HG03095 (cell line): ENCODE measurements around the gene GPR55.

Experiments
- ATAC-seq: cut with Tn5 transposase; IDR thresholded peaks from one replicate; pipeline ENCODE4 v1.9.1; 2021; ENCODE audit warnings: moderate library complexity; ENCODE audit not compliant: unreplicated experiment

GPR55 gene

DNA sequence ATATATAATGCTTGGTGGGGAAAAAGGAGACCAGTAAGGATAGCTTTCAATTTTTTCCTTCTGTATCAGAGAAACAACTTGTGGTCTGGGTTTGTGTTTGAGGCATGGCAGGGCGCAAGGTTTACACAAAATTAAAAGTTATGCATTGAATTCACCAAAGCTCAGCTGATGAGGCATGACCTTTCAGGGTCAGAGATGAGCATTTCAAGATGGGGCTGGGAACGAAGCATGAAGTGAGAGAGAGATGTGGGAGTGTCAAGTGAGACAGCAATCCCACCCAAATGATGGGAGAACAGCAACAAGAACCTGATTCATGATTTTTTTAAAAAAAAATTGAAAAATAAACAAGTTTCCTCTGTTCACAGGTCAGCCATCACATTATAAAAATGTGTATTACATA is 4.9 kb downstream of the GPR55 start:
- ATAC-seq = no peak

DNA sequence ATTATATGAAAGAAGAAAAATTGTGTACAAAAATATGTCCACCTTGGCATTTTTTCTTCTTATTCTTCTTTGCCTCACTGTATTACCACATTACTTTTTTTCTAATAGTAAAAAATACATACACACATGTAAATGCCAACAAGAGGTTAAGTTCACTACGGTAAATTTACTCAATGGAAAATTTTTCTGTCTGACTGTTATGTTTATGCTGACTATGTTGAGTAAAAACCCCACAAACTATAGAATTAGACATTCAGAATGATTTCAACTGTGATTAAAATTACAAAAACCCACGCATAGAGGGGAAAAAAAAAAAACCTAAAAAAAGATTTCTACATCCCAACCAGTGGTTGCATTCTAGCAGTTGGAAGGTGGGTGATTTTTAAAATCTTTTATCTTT is 5.4 kb downstream of the GPR55 start:
- no peak for ATAC-seq

DNA sequence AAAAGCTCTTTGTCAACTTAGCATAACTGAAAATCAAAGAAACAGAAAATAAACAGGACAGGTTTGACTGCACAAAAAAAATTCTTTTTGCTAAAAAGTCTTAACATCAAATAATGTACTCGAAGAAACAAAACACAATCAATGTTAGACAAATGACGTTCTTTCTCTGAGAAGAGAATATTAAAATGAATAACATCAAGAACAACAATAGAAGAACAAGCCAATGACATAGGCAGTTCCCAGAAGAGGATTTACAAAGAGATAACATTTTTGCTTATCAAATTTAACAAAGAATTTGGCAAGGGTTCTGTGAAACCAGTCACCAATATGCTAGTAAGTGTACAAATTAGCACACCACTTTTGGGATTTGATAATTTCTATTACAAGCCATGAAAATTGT is 5.8 kb downstream of the GPR55 start:
- ATAC-seq = no peak

DNA sequence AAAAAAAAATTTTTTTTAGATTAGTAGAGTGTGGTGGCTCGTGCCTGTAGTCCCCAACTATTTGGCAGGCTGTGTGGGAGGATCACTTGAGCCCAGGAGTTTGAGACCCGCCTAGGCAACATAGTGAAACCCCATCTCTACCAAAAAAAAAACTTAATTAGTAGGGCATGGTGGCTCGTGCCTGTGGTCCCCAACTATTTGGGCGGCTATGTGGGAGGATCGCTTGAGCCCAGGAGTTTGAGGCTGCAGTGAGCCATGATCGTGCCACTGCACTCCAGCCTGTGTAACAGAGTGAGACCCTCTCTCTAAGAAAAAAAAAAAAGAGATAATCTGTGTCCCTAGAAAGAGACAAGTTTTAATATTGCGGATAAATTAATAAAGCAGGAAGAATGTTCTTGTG is 8.8 kb downstream of the GPR55 start:
- no peak for ATAC-seq

DNA sequence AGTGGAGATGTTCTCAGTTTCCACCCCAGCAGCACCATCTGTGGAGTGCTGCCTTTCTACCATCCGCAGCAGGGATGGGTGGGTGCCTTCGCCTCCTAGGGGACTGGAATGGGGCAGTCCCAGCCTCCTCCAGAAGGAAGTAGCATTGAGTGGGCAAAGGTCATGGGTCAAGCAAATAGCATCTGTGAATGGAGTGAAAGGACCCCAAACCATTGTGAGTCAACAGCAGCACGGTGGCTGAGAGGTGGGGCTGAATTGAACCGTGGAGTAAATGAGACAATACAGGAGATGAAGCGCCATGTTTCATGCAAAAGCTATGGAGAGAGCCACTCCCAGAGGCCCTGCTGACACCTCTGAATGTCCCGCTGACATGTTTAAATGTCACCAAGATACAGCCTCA is 9.7 kb downstream of the GPR55 start:
- ATAC-seq = no peak

DNA sequence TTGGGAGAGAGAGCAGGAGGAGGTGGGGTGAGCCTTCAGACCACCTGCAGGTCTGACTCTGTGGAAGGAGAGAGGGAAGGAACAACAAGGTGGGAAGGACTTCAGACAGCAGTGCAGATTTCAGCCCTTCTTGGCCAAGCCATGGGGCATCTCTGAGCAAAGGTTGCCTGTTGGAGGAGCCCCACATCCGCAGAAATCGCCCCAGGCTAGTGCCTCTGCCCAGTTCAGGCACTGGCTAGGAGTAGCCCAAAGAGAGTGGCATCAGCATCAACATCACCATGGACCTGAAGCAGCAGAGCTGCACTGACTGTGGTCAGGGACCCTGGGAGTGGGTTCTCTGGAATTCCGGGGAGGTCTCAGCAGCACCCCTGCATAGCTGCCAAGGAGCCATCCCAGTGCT is 10.2 kb downstream of the GPR55 start:
- ATAC-seq = no peak

DNA sequence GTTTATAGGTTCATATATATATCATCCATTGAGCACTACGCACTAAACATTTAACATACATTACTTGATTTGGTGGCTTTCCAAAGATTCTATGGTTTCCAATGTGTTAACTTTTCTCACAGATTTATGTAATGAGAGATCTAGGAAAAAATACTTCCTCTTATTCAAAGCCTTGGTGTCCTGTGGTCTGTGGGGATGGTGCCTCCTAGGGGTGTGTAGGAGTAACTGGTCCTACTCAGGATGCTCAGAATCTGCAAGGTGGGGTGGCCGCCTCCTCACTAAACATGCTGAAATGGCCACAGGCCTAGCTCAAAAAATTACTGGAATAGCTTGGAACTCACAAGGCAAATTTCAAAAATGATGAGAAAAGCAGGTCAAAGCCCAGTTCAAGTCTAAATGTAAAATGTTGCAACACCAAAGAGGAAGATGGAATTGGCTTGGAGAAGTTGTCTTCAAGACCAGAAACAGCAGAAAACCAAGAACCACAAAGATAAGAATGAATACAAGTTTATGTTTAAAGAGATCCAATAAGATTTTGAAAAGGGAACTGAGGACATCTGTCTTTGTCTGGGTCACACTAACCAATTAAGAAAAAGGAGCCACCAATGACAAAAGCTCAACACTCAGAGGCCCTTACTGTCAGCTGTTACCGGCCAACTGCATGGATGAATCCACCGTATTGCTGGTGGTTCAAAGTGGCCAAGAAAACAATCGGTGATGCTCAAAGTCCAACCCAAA is 11.5 kb downstream of the GPR55 start:
- ATAC-seq = no peak

DNA sequence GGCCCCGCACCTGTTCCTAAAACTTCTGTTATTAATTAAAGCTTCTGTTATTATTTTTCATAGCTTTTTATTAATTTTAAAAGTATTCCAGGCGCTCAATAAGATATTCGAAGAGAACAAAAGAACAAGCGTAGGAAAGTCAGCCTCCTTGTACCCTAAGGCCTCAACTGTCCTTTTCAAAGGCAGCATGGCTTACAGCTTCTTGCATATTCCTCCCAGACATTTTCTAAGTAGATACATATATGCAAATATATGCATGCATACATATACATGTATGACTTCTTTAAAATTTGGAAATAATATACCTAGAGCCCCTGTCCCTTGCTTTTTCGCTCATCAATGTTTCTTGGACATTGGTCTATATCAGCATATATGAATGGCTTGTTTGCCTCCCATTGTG is 12.3 kb downstream of the GPR55 start:
- no peak for ATAC-seq

DNA sequence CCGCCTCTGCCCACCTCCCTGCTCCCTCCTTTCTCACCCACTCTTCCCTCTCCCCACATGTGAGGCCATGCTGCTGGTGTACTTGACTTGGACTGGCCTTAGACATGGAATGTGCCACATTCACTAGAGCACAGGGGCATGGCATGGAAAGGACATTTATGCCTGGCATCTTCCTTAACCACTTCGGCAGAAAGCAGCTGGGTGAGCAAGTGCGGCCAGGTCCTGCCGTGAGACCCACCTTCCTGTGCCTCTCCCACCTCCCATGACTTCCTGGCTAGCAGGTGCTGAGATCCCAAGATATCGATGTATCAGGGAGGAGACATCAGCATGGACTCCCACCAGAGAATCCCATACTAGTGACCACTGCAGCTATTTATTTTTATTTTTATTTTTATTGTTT is 13.0 kb downstream of the GPR55 start:
- ATAC-seq = no peak

DNA sequence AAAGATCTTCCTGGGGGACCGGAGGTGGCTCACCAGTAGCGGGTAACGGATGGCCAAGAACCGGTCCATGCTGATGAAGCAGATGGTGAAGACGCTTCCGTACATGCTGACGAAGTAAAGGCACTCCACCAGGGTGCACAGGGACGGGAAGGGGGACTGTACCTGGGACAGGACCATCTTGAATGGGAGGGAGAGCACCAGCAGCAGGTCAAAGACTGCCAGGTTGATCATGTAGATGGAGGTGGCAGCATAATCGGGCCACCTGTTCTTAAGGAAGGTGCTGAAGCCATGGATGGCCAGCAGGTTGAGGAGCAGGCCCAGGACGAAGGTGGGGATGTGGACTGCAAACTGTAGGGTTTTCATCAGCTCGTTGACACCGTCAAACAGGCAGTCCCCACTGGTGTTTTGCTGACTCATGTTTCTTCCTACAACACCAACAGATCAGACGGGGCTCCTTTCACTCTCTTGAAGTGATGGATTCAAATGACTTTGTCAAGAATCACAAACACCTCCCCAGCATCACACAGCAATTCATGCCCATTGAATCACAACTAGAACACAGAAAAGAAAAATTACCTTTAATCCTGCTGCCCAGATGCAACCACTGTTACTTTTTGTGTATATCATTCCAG is 14.4 kb downstream of the GPR55 start:
- no peak for ATAC-seq

DNA sequence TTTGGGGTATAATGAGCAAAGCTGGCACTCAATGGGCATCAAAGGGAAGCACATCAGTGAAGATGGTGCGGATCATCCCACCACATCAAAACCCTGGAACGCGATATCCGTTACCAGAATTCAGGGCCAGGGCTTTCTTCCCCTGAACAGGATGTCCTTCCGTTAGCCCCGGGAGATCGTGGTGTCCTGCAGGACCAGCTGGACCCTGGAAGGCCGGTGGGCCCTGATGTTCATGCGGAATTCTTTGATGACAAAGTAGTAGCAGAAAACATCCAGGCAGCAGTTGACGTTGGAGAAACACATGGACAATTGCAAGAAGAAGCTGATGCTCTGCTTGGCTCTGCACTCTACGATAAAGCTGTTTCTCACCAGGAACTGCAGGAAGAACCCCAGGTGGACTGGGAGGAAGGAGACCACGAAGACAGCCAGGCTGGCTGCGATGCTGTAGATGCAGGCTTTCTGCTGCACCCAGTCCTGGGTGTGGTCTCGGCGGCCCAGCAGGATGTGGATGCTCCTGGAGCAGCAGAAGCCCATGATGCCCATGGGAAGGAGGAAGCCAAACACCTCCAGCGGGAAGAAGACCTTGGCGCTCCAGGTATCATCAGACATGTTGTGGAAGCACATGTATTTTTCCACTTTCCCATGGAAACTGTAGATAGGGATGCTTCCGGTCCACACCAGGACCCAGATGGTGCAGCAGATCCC is 15.0 kb downstream of the GPR55 start:
- ATAC-seq = no peak

DNA sequence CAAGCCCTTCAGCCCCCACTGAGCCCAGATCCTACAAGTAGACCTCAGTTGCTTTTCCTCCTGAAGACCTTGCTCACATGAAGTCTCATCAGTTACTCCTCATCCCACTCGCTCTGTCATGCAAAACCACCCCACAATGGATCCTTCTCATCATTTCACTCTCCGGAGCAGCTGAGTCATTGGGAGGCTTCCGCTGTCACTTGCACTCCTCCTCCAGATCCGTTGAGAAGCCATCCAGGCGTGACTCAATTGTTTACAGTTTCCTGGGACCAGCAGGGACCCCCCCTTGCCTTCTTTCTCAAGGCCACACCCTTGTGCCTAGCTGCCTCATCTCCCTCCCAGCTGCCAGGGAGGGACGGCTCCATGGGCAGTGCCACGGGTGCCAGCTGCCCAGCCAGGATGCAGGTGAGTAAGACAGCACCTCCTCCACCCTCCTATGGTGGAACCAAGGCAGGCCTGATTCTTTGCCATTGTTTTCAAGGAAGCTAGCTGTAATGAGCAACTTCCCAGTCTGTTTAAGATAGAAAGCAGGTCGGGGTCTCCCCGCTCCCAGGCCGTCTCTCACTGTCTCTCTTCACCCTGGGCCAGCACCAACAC is 16.3 kb downstream of the GPR55 start:
- ATAC-seq = no peak

DNA sequence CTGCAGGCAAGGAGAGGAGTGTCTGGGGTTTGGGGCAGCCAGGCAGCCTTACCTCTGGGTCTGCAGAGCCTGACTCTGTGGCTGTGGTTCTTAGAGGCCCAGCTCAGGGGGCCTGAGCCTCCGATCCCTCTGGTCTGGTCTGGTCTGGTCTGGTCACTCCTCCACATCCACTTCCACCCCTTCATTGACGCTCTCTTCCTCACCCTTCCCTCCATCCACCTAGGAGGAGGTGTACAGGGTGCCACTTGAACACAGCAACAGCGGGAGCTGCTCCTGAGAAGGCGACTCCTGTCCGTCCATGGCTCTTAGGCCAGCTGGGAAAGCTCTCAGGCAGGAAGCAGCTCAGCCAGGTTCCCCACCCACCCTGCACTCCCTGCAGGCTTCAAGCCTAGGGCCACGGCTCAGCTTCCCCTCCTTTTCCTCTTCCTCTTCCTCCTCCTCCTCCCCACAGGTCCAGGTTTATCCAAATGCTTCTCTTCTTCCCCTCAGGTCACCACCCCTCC is 16.9 kb downstream of the GPR55 start:
- ATAC-seq = no peak

DNA sequence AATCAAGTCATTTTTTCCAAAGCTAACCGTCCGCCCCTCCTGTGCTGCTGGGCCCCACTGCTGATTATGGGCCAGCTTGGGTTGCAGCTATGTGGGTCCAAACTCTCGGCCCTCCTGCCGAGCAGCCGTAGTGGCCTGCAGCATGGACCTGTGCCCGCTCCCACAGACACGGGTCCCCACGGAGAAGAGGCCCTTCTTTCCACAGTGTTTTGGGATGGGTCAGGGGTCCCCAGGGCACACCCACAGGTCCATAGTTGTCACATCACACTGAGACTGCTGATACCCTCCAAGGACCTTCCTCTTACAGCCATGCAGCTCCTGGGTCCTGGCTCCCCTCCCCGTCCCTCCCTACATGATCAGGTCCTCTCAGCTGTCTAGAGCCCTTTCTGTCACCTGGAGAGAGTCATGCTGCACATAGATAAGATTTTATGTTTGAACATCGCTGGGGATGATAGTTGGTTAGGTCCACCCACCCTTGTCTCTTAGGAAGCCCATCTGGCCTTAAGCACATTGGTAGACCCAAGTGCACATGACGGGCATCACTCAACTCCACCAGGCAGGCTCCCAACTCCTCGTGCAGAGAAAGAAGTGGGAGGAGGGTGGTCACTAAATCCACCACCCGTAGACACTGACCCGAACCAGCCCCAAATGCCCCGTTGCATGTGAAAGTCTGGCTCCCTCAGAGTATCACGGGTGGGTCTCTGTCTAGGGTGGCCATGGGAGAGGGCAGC is 17.5 kb downstream of the GPR55 start:
- ATAC-seq = no peak

DNA sequence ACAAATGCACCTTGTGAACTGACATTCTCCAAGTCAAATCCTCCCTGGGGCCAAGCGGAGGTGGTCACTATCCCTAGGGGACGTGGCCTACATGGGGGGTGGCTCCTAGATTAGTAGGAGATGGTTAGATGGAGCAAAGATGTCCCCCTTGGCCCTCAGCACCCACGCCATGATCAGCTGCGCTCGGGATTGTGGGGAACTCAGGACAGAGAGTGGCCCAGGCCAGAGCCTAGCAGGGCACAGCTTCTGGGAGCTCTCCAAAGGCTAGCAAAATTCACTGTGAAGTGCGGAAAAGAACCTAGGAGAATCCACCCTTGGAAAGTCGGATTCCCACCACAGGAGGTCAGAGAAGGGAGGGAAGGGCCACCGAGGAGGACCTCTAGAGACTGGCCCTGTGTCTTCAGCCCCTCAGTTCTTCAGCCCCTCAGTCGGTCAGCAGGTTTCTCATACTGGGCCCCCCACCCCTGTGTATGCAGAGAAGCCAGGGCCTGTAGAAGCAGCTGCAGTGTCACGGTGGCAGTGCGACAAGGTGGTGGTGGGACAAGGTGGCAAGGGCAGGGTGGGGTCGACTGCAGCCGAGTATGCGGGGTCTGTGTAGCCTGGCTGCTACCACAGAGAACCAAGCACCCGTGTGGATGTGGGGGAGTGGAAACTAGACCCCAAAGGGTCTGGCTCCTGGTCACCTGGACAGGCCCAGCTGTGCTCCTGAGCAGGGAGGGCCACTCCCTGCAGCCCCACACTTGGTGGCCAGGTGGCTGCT is 18.4 kb downstream of the GPR55 start:
- no peak for ATAC-seq

DNA sequence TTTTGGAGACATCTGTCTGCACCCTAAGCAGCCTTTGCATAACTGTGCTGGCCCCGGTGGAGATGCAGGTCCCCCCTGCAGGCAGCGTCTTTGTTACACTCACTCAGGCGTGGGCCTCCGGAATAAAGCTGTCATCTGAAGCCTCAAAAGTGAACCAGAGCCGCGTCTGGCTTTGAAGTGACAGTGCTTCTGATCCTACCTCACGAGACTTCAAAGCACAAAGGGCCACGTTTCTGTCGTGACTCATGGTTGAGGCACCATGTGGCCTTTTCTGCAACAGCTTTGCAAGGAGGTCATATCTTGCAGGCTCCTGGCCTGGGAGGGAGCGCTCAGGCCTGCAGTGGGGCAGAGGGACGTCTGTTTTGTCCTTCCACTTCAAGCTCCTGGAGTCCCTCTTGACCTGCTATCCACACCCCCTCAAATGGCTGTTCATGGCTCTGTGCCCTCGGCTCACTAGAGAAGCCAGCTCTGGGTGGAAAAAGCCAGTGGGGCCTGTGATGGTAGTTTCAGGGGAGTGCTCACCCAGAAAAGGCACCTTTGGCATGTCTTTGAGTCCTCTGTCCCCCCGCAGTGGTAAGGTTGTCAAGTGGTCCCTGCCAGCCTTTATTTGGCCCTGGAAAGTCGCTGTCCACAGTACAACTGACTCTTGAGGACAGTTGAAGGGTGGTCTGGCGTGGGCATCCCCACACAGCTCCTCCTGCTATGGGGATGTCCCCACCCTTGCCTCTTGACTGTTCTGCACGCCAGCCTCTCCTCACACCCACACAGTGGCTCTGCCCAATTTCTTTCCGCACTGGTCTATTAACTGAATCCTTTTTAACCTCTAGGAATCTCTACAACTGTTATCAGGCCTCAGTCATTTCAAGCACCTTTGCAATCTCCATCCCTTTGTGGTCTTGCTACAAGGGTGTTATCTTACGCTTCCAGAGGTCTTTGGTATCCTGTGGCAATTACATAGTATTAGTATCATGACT is 19.3 kb downstream of the GPR55 start:
- ATAC-seq = no peak

DNA sequence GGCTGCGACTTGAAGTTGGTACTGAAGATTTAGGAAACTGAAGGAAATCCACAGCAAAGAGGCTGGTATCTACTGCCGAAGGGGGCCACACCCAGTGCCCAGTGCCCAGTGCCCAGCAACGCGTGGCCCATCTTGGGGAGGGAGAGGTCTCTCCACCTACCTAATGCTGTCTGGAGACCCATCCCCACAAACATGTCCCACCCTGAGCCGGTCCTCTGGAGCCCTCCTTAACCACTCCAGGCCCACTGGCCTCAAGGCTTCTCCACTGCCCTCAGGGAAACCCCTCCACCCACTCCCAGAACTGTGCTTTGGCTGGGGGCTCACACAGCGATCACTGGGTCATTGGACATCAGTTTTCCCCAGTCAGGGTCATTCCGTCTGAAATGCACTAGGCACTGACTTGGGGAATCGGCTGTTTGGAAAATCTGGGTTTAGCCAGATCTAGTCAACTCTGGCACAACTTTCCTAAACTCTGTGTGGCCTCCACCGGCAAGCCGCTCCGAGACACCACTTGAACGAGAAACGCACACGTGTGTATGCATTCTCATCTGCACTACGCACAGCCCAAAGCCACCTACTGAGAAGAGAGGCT is 20.1 kb downstream of the GPR55 start:
- ATAC-seq = no peak

DNA sequence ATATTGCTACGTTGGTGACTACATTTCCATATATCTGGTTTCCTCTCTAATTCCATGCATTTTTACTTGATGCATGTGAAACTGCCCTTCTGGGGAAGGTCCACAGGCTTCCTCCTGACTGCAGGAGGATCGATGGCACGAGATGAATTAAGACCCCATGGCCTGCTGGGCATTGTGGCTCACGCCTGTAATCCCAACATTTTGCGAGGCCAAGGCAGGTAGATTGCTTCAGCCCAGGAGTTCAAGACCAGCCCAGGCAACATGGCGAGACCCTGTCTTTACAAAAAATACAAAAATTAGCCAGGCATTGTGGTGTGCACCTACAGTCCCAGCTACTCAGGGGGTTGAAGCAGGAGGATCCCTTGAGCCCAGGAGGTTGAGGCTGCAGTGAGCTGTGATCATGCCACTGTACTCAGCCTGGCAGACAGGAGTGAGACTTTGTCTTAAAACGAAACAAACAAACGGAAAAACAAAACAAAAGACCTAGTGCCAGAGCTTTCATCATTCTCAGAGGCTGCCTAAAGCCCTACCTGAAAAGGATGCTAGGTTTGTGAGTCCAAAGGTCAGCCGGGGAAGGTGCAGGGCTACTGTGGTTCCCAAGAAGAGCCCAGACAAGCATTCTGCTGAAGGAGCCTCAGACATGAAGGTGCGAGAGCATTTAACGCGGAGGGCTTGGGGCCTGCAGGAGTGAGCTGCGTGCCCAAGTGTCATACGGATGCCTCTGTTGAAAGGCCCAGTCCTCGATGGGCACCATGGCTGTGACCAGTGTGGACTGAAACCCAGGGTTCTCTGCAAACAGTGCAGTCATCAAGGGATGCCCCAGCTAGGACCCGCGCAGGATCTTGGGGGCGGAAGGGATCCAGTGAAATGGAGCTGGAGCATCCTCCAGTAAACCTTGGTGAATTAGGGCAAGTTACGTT is 21.6 kb downstream of the GPR55 start:
- no peak for ATAC-seq
